DND-41 (cell line): Measurements from ENCODE around the gene TRIM10.

Experiments used
- ATAC-seq: fragments of 200-7000 bp; cut with Tn5 transposase; 3 replicates; pipeline ENCODE4 v1.9.1; 2021; ENCODE audit warnings: low read depth; ENCODE audit not compliant: insufficient read depth
- DNase-seq: peaks from one replicate; pipeline ENCODE4 v3.0.0-alpha.2; 2020
- H2AFZ ChIP-seq: 2 replicates; pipeline ENCODE4 v1.6.0; 2012; ENCODE audit warnings: low read depth, low read length
- H3K27ac ChIP-seq: 2 replicates; pipeline ENCODE4 v1.5.1; 2012; ENCODE audit warnings: low read length, inconsistent platforms
- H3K27me3 ChIP-seq: fragments of 200-600 bp; sonication (generic); 2 replicates; pipeline ENCODE4 v1.6.0; 2012; ENCODE audit warnings: low read length, mild to moderate bottlenecking, inconsistent platforms; ENCODE audit not compliant: insufficient read depth, poor library complexity
- H3K36me3 ChIP-seq: 2 replicates; pipeline ENCODE4 v1.5.1; 2012; ENCODE audit warnings: low read length, inconsistent platforms; ENCODE audit not compliant: insufficient read depth
- H3K4me1 ChIP-seq: 2 replicates; pipeline ENCODE4 v1.5.1; 2012; ENCODE audit warnings: mild to moderate bottlenecking, low read length; ENCODE audit not compliant: insufficient read depth
- H3K4me2 ChIP-seq: 2 replicates; pipeline ENCODE4 v1.6.0; 2012; ENCODE audit warnings: mild to moderate bottlenecking, moderate library complexity, low read length, inconsistent platforms; ENCODE audit not compliant: insufficient read depth
- H3K4me3 ChIP-seq, 2 experiments: fragments of 200-600 bp in 1 of 2; shearing (Covaris generic) in 1 of 2; 2 replicates each; pipeline ENCODE4 v1.5.1; 2012 to 2016; ENCODE audit warnings: inconsistent platforms in 2 of 2, low read length in 2 of 2, mild to moderate bottlenecking in 2 of 2, low read depth in 1 of 2, moderate library complexity in 1 of 2
- H3K79me2 ChIP-seq: 2 replicates; pipeline ENCODE4 v1.6.0; 2012; ENCODE audit warnings: low read length, inconsistent platforms; ENCODE audit not compliant: insufficient read depth
- H3K9ac ChIP-seq: 2 replicates; pipeline ENCODE4 v1.6.0; 2012; ENCODE audit warnings: low read depth, mild to moderate bottlenecking, inconsistent platforms, low read length, moderate library complexity
- H3K9me3 ChIP-seq: 2 replicates; pipeline ENCODE4 v1.5.1; 2012; ENCODE audit warnings: low read length, moderate library complexity, mild to moderate bottlenecking, inconsistent platforms; ENCODE audit not compliant: insufficient read depth, severe bottlenecking
- H4K20me1 ChIP-seq: 2 replicates; pipeline ENCODE4 v1.6.0; 2012; ENCODE audit warnings: low read length; ENCODE audit not compliant: insufficient read depth
- EZH2 ChIP-seq: IDR thresholded peaks from 3 replicates; pipeline ENCODE4 v1.6.1; 2012; ENCODE audit warnings: borderline replicate concordance, low read depth, mild to moderate bottlenecking, moderate library complexity, low read length, inconsistent platforms; ENCODE audit not compliant: severe bottlenecking
- TF ChIP-seq, protein P1 (sequence below): IDR thresholded peaks from 2 replicates; pipeline ENCODE4 v1.5.1; 2012; ENCODE audit warnings: borderline replicate concordance, low read length, moderate library complexity, mild to moderate bottlenecking; ENCODE audit not compliant: poor library complexity, severe bottlenecking; ENCODE audit errors: extremely low read depth

The TRIM10 gene

DNA sequence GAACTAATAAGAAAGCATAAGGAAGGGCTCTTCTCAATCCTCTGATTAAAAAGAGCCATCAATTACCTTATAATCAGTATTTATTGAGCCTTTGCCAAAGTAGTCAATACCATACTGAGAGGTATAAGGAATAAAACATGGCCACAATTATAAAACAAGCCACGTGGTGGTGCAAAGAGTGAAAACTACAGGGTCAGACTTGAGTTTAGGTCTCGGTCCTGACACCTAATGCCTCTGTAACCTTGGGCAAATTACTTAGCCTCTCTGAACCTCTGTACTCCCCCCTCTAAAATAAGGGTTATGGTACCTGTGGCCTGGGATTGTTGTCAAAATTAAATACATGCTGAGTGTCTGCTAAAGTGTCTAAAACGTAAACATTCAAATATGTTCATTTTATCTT is 11.8 kb downstream of the TRIM10 start:
- no peak overlapping the region for H2AFZ ChIP-seq
- no peak overlapping the region for H3K4me3 ChIP-seq
- H3K27me3 ChIP-seq: peaks cover 39% of the 10 kb centered on the region
- H3K9ac ChIP-seq: no peak overlapping the region
- H3K9me3 ChIP-seq: no peaks in the 10 kb centered on the region
- no peak overlapping the region for H3K27ac ChIP-seq
- H3K4me1 ChIP-seq: no peaks in the 10 kb centered on the region
- ATAC-seq (no peak), DNase-seq (no peak)
- H3K36me3 ChIP-seq: no peaks in the 10 kb centered on the region
- no peak overlapping the region for H3K4me2 ChIP-seq
- no peaks in the 10 kb centered on the region for H3K79me2 ChIP-seq
- no peak for TF ChIP-seq EZH2
- TF ChIP-seq, protein P1, sequence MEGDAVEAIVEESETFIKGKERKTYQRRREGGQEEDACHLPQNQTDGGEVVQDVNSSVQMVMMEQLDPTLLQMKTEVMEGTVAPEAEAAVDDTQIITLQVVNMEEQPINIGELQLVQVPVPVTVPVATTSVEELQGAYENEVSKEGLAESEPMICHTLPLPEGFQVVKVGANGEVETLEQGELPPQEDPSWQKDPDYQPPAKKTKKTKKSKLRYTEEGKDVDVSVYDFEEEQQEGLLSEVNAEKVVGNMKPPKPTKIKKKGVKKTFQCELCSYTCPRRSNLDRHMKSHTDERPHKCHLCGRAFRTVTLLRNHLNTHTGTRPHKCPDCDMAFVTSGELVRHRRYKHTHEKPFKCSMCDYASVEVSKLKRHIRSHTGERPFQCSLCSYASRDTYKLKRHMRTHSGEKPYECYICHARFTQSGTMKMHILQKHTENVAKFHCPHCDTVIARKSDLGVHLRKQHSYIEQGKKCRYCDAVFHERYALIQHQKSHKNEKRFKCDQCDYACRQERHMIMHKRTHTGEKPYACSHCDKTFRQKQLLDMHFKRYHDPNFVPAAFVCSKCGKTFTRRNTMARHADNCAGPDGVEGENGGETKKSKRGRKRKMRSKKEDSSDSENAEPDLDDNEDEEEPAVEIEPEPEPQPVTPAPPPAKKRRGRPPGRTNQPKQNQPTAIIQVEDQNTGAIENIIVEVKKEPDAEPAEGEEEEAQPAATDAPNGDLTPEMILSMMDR: no peak
- H4K20me1 ChIP-seq: peaks cover 2% of the 10 kb centered on the region; the same call in 1 of the 2 replicates

DNA sequence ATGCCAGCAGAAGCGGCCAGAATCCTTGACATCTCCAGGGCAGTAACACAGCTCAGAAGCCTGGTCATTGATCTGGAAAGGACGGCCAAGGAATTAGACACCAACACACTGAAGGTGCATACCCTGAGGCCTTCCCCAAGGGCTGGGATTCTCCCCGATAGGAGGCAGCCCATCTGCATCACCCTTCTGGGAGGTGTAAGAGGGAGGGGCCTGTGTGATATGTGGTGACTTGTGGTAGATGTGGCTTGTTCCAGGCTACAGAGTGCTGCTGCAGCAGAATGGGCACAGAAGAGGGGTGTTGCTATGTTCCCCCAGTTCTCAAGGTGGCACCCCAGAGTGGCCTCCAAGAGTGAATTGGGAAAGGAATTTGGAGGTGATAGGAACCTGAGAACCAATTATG is 13.9 kb downstream of the TRIM10 start:
- H3K4me1 ChIP-seq: no peaks in the 10 kb centered on the region
- H3K79me2 ChIP-seq: no peaks in the 10 kb centered on the region
- no peak overlapping the region for H3K4me2 ChIP-seq
- no peaks in the 10 kb centered on the region for H3K9me3 ChIP-seq
- no peak overlapping the region for H3K9ac ChIP-seq
- H3K27me3 ChIP-seq: peaks cover 38% of the 10 kb centered on the region
- H3K27ac ChIP-seq: no peak overlapping the region
- H2AFZ ChIP-seq: no peak overlapping the region
- ATAC-seq: no peak
- H3K4me3 ChIP-seq: no peak overlapping the region
- H4K20me1 ChIP-seq: no peaks in the 10 kb centered on the region
- no peaks in the 10 kb centered on the region for H3K36me3 ChIP-seq
- TF ChIP-seq, protein P1: no peak
- no peak for TF ChIP-seq EZH2
- DNase-seq: no peak

DNA sequence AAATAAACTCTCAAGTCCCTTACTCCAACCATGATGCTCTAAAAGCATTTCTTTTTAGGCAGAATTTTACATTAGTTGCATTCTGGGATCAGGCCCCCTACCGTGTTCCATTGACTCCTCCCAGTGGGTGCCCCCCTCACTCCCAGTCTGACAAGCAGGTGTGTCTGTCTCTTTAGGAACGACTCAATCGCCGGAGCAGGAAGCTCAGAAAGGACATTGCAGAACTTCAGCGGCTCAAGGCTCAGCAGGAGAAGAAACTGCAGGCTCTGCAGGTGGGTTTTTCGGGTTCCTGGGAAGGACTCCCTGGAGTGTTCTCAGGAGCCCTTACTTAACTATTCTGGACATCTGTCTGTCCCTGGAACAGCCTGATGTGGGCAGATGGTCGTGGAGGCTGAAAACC is 15.2 kb downstream of the TRIM10 start:
- TF ChIP-seq EZH2: no peak
- TF ChIP-seq, protein P1: no peak
- no peaks in the 10 kb centered on the region for H3K79me2 ChIP-seq
- no peak for DNase-seq
- no peak overlapping the region for H3K4me2 ChIP-seq
- H3K9me3 ChIP-seq: no peaks in the 10 kb centered on the region
- H3K36me3 ChIP-seq: no peaks in the 10 kb centered on the region
- no peak overlapping the region for H2AFZ ChIP-seq
- no peak overlapping the region for H3K27ac ChIP-seq
- no peak overlapping the region for H3K9ac ChIP-seq
- H3K4me1 ChIP-seq: no peaks in the 10 kb centered on the region
- H3K27me3 ChIP-seq: peaks cover 45% of the 10 kb centered on the region
- H3K4me3 ChIP-seq: no peak overlapping the region
- ATAC-seq: no peak
- H4K20me1 ChIP-seq: no peaks in the 10 kb centered on the region

DNA sequence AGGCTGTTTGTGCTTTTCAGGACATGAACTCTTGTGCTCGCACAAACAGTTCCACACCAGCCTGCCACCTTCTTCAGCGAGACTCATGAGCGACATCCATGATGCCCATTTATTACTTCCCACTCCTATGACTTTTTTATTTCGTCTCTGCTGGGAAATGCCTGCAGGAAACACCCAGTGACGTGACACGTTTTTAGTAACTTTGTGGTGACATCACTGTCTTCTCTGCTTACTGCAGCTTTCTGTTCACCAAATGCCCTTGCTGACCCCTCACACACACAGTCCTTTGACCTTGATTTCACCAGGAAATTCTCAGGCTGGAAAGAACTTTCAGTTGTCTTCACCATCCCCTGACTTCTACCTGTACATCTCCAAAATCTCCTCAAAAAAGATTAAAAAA is 16.2 kb downstream of the TRIM10 start:
- H3K4me1 ChIP-seq: no peaks in the 10 kb centered on the region
- H3K4me2 ChIP-seq: no peak overlapping the region
- no peaks in the 10 kb centered on the region for H3K9me3 ChIP-seq
- no peaks in the 10 kb centered on the region for H4K20me1 ChIP-seq
- H3K79me2 ChIP-seq: no peaks in the 10 kb centered on the region
- ATAC-seq (no peak), DNase-seq (no peak)
- TF ChIP-seq EZH2: no peak
- TF ChIP-seq, protein P1: no peak
- no peak overlapping the region for H2AFZ ChIP-seq
- H3K27ac ChIP-seq: no peak overlapping the region
- no peak overlapping the region for H3K9ac ChIP-seq
- no peak overlapping the region for H3K4me3 ChIP-seq
- peaks cover 41% of the 10 kb centered on the region for H3K27me3 ChIP-seq
- H3K36me3 ChIP-seq: no peaks in the 10 kb centered on the region
